GM21825 (cell line): Measurements from ENCODE around the gene RAD1.
A peak's percentile ranks its signal among the peaks of the same experiment; 100 is the strongest.
"Not testable (repeated sequence)": the region's sequence is repeated elsewhere in the genome, so short reads cannot be mapped to it uniquely, and the experiment has no call there.

Experiments used
- ATAC-seq: cut with Tn5 transposase; IDR thresholded peaks from one replicate; pipeline ENCODE4 v1.9.1; 2021; ENCODE audit warnings: mild to moderate bottlenecking, moderate library complexity; ENCODE audit not compliant: unreplicated experiment

RAD1 gene

GRCh38 chr5:34915139-34915855 lies at the start of gene RAD1, which contains the start of gene BRIX1:
Gene RAD1, minus strand, starts transcription at chr5:34915504. Its CDS starts 612 bp downstream, at chr5:34914892.
Gene BRIX1, plus strand, starts transcription at chr5:34915711. Its CDS starts 28 bp downstream, at chr5:34915739.
- peak; percentile 99 for ATAC-seq

GRCh38 chr5:34959323-34959722 lies 44.0 kb upstream of the RAD1 start:
- ATAC-seq: peak; percentile 97

- ATAC-seq: no peak
Measured at GRCh38 chr5:34957857-34958690, 42.8 kb upstream of the RAD1 start.

- no peak for ATAC-seq
Measured at GRCh38 chr5:34957321-34957720, 42.0 kb upstream of the RAD1 start.

- no peak for ATAC-seq
Measured at GRCh38 chr5:34944460-34945047, 29.2 kb upstream of the RAD1 start.

GRCh38 chr5:34944044-34944443 lies 28.7 kb upstream of the RAD1 start:
- no peak for ATAC-seq

- no peak for ATAC-seq
Measured at GRCh38 chr5:34941936-34942335, 26.6 kb upstream of the RAD1 start.

GRCh38 chr5:34932947-34933346 lies 17.6 kb upstream of the RAD1 start:
- no peak for ATAC-seq

- no peak for ATAC-seq
Measured at GRCh38 chr5:34930870-34931269, 15.6 kb upstream of the RAD1 start.

- ATAC-seq: no peak
Measured at GRCh38 chr5:34930462-34930844, 15.1 kb upstream of the RAD1 start.

GRCh38 chr5:34929720-34930461 lies 14.6 kb upstream of the RAD1 start:
- peak; percentile 73 for ATAC-seq

- ATAC-seq: peak; percentile 91
Measured at GRCh38 chr5:34929134-34929719, 13.9 kb upstream of the RAD1 start, which contains the start of gene DNAJC21. Gene DNAJC21, plus strand, starts transcription at chr5:34929559. Its CDS starts 261 bp downstream, at chr5:34929820.

- no peak for ATAC-seq
Measured at GRCh38 chr5:34928267-34928666, 13.0 kb upstream of the RAD1 start.

- no peak for ATAC-seq
Measured at GRCh38 chr5:34927785-34928184, 12.5 kb upstream of the RAD1 start.

- no peak for ATAC-seq
Measured at GRCh38 chr5:34926318-34926888, 11.1 kb upstream of the RAD1 start.

- no peak for ATAC-seq
Measured at GRCh38 chr5:34924462-34924765, 9.1 kb upstream of the RAD1 start.

- ATAC-seq: peak; percentile 60
Measured at GRCh38 chr5:34923694-34924461, 8.6 kb upstream of the RAD1 start.

- not testable (repeated sequence) for ATAC-seq
Measured at GRCh38 chr5:34923256-34923655, 8.0 kb upstream of the RAD1 start.

GRCh38 chr5:34919077-34919476 lies 3.8 kb upstream of the RAD1 start:
- ATAC-seq: no peak

- no peak for ATAC-seq
Measured at GRCh38 chr5:34918025-34918424, 2.7 kb upstream of the RAD1 start.
